ENCODE measurements around the gene LZTS2.
A peak's percentile ranks its signal among the peaks of the same experiment; 100 is the strongest.
"Not testable (repeated sequence)": the region's sequence is repeated elsewhere in the genome, so short reads cannot be mapped to it uniquely, and the experiment has no call there.

The LZTS2 gene

GRCh38 chr10:101030496-101031127 lies 31.0 kb downstream of the LZTS2 start:
- no peak for TF ChIP-seq CTCF (IDR thresholded peaks at IDR 0.05; ENCODE audit: unreplicated experiment in 3 of 3)
- peak overlapping the region; percentile 72 to 86 (median 86) for H3K4me3 Mint-ChIP-seq
- H3K4me1 Mint-ChIP-seq = peaks cover 41% of the 10 kb centered on the region
- H3K9me3 Mint-ChIP-seq = no peaks in the 10 kb centered on the region
- no peak overlapping the region for H3K27ac Mint-ChIP-seq
- H3K27me3 Mint-ChIP-seq (ENCODE audit: low read depth) = peaks cover 38% of the 10 kb centered on the region
- H3K36me3 Mint-ChIP-seq (ENCODE audit: low read depth) = no peaks in the 10 kb centered on the region

- H3K9me3 Mint-ChIP-seq = no peaks in the 10 kb centered on the region
- no peak for TF ChIP-seq CTCF (IDR thresholded peaks at IDR 0.05; ENCODE audit: unreplicated experiment in 3 of 3)
- H3K4me1 Mint-ChIP-seq = peaks cover 41% of the 10 kb centered on the region
- peaks cover 44% of the 10 kb centered on the region for H3K27me3 Mint-ChIP-seq (ENCODE audit: low read depth)
- peak within 1 kb of the TSS; percentile 72 to 86 (median 86) for H3K4me3 Mint-ChIP-seq
- peak within 1 kb of the TSS; percentile 54 to 77 (median 65) for H3K27ac Mint-ChIP-seq
- no peaks in the 10 kb centered on the region for H3K36me3 Mint-ChIP-seq (ENCODE audit: low read depth)
Measured at GRCh38 chr10:101031128-101031795, 31.7 kb downstream of the LZTS2 start, which contains the start of the genes PDZD7 and SFXN3. PDZD7 (minus strand) TSS chr10:101031129; CDS start chr10:101030219, 910 bp downstream. SFXN3 (plus strand) TSS chr10:101031234; CDS start chr10:101034695, 3,461 bp downstream.

GRCh38 chr10:101031796-101032636 lies 32.4 kb downstream of the LZTS2 start:
- no peaks in the 10 kb centered on the region for H3K9me3 Mint-ChIP-seq
- peak overlapping the region; percentile 54 to 86 (median 65) for H3K27ac Mint-ChIP-seq
- H3K4me3 Mint-ChIP-seq = peak overlapping the region; percentile 72 to 86 (median 86)
- peaks cover 47% of the 10 kb centered on the region for H3K27me3 Mint-ChIP-seq (ENCODE audit: low read depth)
- H3K4me1 Mint-ChIP-seq = peaks cover 36% of the 10 kb centered on the region
- no peaks in the 10 kb centered on the region for H3K36me3 Mint-ChIP-seq (ENCODE audit: low read depth)
- TF ChIP-seq CTCF (IDR thresholded peaks at IDR 0.05; ENCODE audit: unreplicated experiment in 3 of 3) = no peak

DNA sequence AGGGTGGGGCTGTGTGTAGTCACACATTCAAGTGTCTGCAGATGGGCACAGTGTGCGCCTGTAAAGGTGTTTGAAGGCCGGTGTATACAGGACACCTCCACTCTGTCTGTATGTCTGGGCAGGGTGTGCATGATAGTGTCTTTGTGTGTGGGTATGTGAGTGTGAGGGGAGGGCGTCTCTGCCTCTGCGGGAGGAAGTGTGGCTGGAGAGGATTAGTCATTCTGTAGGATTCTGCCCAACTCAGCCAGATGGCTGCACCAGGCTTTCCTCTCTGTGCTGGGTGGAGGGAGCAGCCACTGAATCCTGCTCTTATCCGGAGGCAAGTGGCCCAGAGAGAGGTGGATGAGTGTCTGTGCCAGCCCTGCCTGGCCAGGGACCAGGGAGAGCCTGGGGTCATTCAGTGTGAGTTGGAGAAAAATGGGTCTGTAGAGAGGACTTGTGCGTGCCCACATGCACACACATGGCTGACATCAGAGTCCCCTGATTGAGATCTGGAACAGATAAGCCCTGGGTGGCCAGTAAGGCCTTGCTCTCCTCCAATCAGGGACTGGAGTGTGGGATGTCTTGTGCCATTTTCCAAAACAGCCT lies 33.1 kb downstream of the LZTS2 start:
- peak overlapping the region; percentile 35 to 86 (median 54) for H3K27ac Mint-ChIP-seq
- TF ChIP-seq CTCF (IDR thresholded peaks at IDR 0.05; ENCODE audit: unreplicated experiment in 3 of 3) = no peak
- peak overlapping the region; percentile 72 to 84 (median 84) for H3K4me3 Mint-ChIP-seq
- peaks cover 47% of the 10 kb centered on the region for H3K27me3 Mint-ChIP-seq (ENCODE audit: low read depth)
- peaks cover under 1% of the 10 kb centered on the region for H3K36me3 Mint-ChIP-seq (ENCODE audit: low read depth)
- H3K4me1 Mint-ChIP-seq = peaks cover 28% of the 10 kb centered on the region
- no peaks in the 10 kb centered on the region for H3K9me3 Mint-ChIP-seq

DNA sequence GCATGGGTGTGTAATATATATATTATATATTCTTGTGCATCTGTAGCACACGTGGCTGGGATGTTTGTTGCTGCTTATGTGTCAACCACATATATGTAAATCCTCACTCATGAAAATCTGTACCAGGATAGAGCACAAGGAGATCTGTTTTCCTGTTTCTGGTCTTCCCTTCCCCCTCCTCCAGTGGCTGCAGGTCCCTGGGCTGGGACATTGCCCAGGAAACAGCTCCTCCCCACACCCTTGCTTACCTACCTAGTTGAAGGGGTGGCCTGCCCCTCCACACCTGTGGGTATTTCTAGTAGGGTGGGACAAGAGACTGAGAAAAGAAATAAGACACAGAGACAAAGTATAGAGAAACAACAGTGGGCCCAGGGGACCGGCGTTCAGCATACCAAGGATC lies 33.7 kb downstream of the LZTS2 start:
- H3K4me3 Mint-ChIP-seq = peak overlapping the region; percentile 50 to 68 (median 62)
- no peak overlapping the region for H3K27ac Mint-ChIP-seq
- no peaks in the 10 kb centered on the region for H3K9me3 Mint-ChIP-seq

GRCh38 chr10:101034404-101034803 lies 34.8 kb downstream of the LZTS2 start:
- Mint-ChIP-seq H3K27me3 (ENCODE audit: low read depth) (peaks cover 34% of the 10 kb centered on the region), H3K4me1 (peaks cover 15% of the 10 kb centered on the region), H3K4me3 (peak overlapping the region in 1 of 3 experiments; percentile 41)
- not testable (repeated sequence) for H3K27ac Mint-ChIP-seq; H3K36me3 Mint-ChIP-seq (ENCODE audit: low read depth); H3K9me3 Mint-ChIP-seq

More for the DNA sequence above, 33.7 kb downstream of the LZTS2 start:
- Mint-ChIP-seq H3K27me3 (ENCODE audit: low read depth) (peaks cover 43% of the 10 kb centered on the region), H3K36me3 (ENCODE audit: low read depth) (peaks cover 6% of the 10 kb centered on the region), H3K4me1 (peaks cover 26% of the 10 kb centered on the region)
- no peak for TF ChIP-seq CTCF (IDR thresholded peaks at IDR 0.05; ENCODE audit: unreplicated experiment in 3 of 3)

Data from nephron (organoid).